ENCODE data around the gene YIPF4.
"Not testable (repeated sequence)": the region's sequence is repeated elsewhere in the genome, so short reads cannot be mapped to it uniquely, and the experiment has no call there.

The YIPF4 gene

DNA sequence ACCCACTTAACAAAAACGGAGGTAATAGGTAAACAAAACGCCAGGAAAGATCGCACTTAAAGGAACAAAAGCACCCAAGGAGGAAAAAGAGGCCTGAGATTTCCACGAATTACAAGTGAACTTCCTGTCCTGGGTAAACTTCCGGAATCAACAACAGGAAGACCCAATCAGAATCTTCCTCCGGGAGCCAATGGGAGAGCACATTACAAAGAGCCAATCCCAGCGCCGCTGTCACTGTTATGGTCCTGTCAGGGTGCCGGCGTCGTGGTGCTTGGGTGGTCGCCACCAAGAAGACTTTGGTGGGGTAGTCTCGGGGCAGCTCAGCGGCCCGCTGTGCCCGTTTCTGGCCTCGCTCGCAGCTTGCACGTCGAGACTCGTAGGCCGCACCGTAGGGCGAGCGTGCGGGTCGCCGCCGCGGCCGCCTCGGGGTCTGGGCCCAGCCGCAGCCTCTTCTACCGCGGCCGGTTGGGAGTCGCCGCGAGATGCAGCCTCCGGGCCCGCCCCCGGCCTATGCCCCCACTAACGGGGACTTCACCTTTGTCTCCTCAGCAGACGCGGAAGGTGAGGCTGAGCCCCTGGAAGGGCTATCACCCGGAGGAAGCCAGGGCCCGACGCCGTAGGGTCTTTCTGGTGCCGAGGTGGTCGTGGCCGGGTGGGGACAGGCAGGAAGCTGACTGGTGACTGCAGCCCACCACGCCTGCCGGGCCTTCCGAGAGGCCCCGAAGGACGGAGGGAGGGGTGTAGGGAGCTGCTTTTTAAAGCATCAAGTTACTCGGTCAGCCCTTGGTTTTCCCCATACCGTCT, at the start of gene YIPF4:
YIPF4 (plus strand) TSS at position 231 of the 804 bp plus-strand sequence; CDS start at position 483, 252 bp downstream.
- DNase-seq (ENCODE audit: low spot score): peak; percentile 93

- no peak for DNase-seq (ENCODE audit: low spot score)
These were observed 49.5 kb upstream of the YIPF4 start for GRCh38 chr2:32228181-32228580.

DNA sequence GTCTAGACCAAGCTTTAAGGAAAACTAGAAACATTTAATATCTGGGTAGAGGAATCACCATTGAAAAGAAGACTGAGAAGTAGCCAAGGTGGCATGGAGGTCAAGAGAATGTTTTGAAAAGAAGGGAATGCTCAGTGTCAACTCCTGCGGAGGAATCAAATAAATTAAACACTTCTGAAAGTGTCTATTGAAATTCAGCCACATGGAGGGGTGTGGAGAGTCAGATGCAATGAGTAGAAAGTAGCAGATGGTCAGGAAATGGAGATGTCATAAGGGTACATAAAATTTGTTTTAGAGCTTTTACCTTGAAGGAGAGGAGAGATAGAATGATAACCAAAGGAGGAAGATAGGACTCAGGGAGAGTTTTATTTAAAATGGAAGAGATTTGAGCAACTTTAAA, 48.1 kb upstream of the YIPF4 start:
- DNase-seq (ENCODE audit: low spot score): no peak

DNA sequence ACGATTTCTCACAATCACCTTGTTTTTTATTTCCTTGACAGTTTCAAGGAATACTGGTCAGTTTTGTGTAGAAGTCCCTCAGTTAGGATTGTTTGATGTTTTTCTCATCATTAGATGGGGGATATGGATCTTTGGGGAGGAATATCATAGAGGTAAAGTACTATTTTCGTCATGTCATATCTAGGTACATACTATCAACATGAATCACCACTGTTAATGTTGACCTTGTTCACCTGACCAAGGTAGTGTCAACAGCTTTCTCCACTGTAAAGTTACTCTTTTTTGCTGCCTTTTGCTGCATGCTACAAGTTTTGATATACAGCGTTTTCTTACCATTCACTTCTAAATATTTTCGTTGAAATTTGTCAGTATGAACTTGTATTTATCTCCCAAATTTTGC, 45.7 kb upstream of the YIPF4 start:
- no peak for DNase-seq (ENCODE audit: low spot score)

- no peak for DNase-seq (ENCODE audit: low spot score)
These were observed 42.4 kb upstream of the YIPF4 start for GRCh38 chr2:32235315-32235714.

GRCh38 chr2:32237488-32237887, 40.2 kb upstream of the YIPF4 start:
- no peak for DNase-seq (ENCODE audit: low spot score)

GRCh38 chr2:32237996-32238395, 39.7 kb upstream of the YIPF4 start:
- no peak for DNase-seq (ENCODE audit: low spot score)

GRCh38 chr2:32242331-32242730, 35.4 kb upstream of the YIPF4 start:
- DNase-seq (ENCODE audit: low spot score): peak; percentile 30

DNA sequence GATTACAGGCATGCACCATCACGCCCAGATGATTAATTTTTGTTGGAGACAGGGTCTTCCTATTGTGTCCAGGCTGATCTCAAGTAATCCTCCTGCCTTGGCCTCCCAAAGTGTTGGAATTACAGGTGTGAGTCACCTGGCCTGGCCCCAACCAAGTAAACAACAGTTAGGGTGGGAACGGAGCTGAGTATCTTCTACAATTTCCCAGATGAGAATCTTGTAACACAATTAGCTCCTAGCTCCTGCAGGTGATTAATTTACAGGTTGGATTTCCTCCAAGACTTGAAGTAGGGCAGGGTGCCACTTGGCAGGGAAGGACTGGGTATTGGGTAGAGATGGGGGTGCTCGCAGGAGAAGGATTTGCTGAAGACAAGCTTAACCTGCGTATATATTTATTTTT, 30.8 kb upstream of the YIPF4 start:
- no peak for DNase-seq (ENCODE audit: low spot score)

DNA sequence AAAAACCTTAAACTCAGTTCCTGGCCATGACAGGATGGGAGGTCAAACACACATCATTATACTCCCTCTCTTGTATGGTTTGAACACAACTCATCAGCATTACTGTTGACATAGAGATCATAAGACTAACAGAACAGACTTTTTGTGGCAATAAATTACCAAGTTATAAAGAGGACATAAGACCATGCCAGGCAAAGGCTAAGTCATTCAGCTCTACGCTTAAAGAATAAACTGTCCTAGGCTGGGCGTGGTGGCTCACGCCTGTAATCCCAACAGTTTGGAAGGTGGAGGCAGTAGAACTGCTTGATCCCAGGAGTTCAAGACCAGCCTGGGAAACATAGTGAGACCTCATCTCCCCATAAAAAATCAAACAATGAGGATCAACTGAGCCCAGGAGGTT, 29.4 kb upstream of the YIPF4 start:
- DNase-seq (ENCODE audit: low spot score): no peak

GRCh38 chr2:32249731-32250236, 27.9 kb upstream of the YIPF4 start:
- DNase-seq (ENCODE audit: low spot score): no peak

DNA sequence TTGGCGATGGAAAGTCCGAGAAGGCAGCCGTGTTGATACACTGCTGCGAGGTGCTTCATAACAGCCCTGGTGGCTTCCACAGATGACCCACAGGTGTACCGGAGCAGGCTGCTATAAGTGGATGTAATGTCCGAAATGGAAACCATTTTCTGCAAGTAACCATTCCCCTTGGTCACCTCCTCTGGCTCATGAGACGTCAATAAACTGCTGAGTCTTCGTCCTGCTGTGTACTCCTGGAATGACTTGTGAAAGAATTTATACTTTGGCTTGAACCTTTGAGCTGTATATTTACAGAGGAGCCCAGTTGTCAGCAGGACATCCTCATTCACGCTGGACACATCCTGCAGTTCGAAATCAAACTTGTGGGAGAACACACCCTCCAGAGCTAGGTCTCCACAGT, 27.4 kb upstream of the YIPF4 start:
- DNase-seq (ENCODE audit: low spot score): no peak

DNA sequence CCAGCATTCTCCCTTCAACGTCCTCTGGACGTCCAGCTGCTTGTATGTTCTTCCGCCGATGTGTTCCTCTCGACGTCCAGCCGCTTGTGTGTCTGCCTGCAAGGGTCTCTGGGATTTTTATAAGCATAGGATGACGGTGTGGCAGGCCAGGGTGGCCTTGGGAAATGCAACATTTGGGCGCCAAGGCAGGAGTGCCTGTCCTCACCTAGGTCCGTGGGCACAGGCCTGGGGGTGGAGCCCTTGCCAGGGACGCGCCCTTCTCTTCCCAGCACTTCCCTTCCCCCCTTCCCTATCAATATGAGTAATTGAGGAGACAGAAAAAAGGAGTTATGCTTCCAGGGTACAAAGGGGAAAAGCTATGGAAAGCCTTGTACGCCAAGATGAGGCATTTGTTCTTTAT, 19.5 kb upstream of the YIPF4 start:
- DNase-seq (ENCODE audit: low spot score): no peak

GRCh38 chr2:32260376-32260775, 17.3 kb upstream of the YIPF4 start:
- no peak for DNase-seq (ENCODE audit: low spot score)

DNA sequence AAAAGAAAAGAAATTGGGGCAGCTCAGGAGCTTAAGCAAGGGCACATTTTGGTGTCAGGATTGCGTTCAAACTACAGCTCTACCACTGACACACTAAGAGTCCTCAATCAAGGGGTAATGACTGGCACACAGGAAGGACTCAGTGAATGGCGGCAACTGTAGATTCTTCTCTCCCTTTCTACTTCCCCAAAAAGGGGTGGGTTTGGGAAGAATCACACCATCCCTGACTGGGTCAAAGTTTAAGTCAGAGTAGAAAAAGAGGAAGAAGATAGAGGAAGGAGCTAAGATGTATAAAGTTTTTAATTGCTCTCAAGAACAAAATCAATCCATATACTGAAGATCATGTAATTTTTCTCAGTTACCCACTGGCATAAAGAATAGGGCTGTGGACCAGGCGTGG, 15.6 kb upstream of the YIPF4 start:
- no peak for DNase-seq (ENCODE audit: low spot score)

- no peak for DNase-seq (ENCODE audit: low spot score)
These were observed 13.1 kb upstream of the YIPF4 start, which contains the start of gene NLRC4 for GRCh38 chr2:32264422-32265105. NLRC4 (minus strand) TSS chr2:32264886; CDS start chr2:32256775, 8,111 bp downstream.

GRCh38 chr2:32271063-32271462, 6.6 kb upstream of the YIPF4 start:
- DNase-seq (ENCODE audit: low spot score): no peak

- no peak for DNase-seq (ENCODE audit: low spot score)
These were observed 5.4 kb upstream of the YIPF4 start for GRCh38 chr2:32272279-32272678.

DNA sequence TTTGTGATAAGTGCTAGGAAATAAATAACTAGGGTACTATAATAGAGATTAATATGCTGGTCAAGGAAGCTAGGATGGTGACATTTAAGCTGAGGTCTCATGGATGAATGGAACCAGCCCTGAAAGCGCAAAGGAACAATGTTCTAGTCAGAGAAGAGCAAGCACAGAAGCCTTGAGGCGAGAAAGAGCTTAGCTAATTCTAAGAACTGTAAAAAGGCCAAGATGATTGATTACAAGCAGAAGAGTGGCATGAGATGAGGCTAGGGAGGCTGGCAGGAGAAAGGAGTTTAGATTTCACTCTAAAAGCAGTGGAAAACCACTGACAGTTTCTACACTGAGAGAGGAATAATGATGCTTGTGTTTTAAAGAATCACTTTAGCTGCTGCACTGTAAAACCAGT, 3.4 kb upstream of the YIPF4 start:
- DNase-seq (ENCODE audit: low spot score): no peak

DNA sequence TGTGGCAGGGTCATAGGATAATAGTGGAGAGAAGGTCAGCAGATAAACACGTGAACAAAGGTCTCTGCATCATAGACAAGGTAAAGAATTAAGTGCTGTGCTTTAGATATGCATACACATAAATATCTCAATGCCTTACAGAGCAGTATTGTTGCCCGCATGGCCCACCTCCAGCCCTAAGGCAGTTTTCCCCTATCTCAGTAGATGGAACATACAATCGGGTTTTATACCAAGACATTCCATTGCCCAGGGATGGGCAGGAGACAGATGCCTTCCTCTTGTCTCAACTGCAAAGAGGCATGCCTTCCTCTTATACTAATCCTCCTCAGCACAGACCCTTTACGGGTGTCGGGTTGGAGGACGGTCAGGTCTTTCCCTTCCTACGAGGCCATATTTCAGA, 1.9 kb upstream of the YIPF4 start:
- not testable (repeated sequence) for DNase-seq (ENCODE audit: low spot score)

DNA sequence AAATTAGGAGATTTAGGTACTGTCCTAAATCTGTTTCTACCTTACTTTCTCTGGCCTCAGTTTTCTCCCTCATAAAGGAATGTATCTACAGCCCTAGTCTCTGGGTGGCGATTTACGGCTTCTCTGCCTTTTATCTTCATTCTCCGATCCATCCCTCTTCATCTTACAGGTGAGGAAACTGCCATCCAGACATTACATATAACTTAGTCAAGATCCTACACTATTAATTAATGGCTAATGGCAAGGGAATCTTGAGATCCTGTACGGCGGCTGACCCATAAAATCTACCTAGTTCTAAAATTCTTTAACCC, 386 bp upstream of the YIPF4 start:
- DNase-seq (ENCODE audit: low spot score): no peak

- DNase-seq (ENCODE audit: low spot score): no peak
These were observed 762 bp downstream of the YIPF4 start for GRCh38 chr2:32278478-32278853.

DNA sequence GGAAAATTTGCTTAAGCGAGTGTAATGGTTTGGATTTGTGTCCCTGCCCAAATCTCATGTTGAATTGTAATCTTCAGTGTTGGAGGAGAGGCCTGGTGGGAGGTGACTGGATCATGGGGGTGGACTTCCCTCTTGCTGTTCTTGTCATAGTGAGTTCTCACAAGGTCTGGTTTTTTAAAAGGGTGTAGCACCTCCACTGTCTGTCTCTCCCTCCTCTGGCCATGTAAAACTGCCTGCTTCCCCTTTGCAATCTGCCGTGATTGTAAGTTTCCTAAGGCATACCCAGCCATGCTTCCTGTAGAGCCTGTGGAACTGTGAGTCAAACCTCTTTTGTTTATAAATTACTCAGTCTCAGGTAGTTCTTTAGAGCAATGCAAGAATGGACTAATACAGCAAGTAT, 6.6 kb downstream of the YIPF4 start:
- DNase-seq (ENCODE audit: low spot score): no peak
